ENCODE results near the gene SYTL2.

Gene SYTL2

GRCh38 chr11:85800595-85801342 is 10.2 kb downstream of the SYTL2 start:
- Histone ChIP-seq H3K79me2 (ENCODE audit: insufficient read depth, low read length) (no peaks in the 10 kb centered on the region), H3K4me2 (ENCODE audit: low read length) (no peak overlapping the region), H4K20me1 (ENCODE audit: insufficient read depth, low read length) (no peaks in the 10 kb centered on the region), H3K27ac (ENCODE audit: low read depth, low read length, poor library complexity, severe bottlenecking) (no peak overlapping the region), H3K36me3 (ENCODE audit: insufficient read depth, low read length) (no peaks in the 10 kb centered on the region), H3K9ac (ENCODE audit: low read length) (no peak overlapping the region), H3K9me3 (ENCODE audit: low read length) (no peaks in the 10 kb centered on the region), H3K4me3 (ENCODE audit: low read depth, low read length, poor library complexity, severe bottlenecking) (no peak overlapping the region), H2AFZ (ENCODE audit: low read length) (no peak overlapping the region), H3F3A (ENCODE audit: insufficient read depth, low read length) (no peaks in the 10 kb centered on the region), H3K4me1 (ENCODE audit: insufficient read depth, low read length, severe bottlenecking) (no peaks in the 10 kb centered on the region), H3K27me3 (ENCODE audit: insufficient read depth, low read length) (no peaks in the 10 kb centered on the region), H3K9me2 (ENCODE audit: low read depth, low read length) (no peaks in the 10 kb centered on the region)
- no peak for TF ChIP-seq EZH2 (IDR thresholded peaks at IDR 0.05; ENCODE audit: borderline replicate concordance, low read length)
- no peak for TF ChIP-seq CTCF (IDR thresholded peaks at IDR 0.05; ENCODE audit: low read length)

DNA sequence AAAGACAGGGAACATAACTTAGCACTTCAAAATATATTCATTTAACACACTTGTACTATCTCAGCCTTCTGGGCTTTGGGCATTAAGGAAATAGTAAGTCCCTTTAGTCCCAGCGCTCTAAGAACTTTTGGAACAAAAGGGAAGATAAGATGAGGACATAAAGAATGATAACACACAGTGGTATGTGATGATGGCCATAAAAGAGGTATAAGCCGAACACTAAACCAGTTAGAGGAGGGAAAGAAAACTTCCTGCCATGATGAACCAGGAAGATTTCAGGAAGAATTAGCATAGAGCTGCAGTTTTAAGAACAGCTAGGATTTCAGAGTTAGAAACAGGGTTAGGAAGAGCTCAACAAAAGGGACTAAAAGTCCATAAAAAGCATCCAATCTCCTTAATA is 11.8 kb downstream of the SYTL2 start:
- Histone ChIP-seq H3K4me3 (ENCODE audit: low read depth, low read length, poor library complexity, severe bottlenecking) (no peak overlapping the region), H3K9ac (ENCODE audit: low read length) (no peak overlapping the region), H3K4me2 (ENCODE audit: low read length) (no peak overlapping the region), H3K27ac (ENCODE audit: low read depth, low read length, poor library complexity, severe bottlenecking) (no peak overlapping the region), H3K4me1 (ENCODE audit: insufficient read depth, low read length, severe bottlenecking) (no peaks in the 10 kb centered on the region), H2AFZ (ENCODE audit: low read length) (no peak overlapping the region), H3K79me2 (ENCODE audit: insufficient read depth, low read length) (no peaks in the 10 kb centered on the region), H3K9me2 (ENCODE audit: low read depth, low read length) (no peaks in the 10 kb centered on the region), H3K9me3 (ENCODE audit: low read length) (no peaks in the 10 kb centered on the region), H3F3A (ENCODE audit: insufficient read depth, low read length) (no peaks in the 10 kb centered on the region), H4K20me1 (ENCODE audit: insufficient read depth, low read length) (no peaks in the 10 kb centered on the region), H3K36me3 (ENCODE audit: insufficient read depth, low read length) (no peaks in the 10 kb centered on the region), H3K27me3 (ENCODE audit: insufficient read depth, low read length) (no peaks in the 10 kb centered on the region)
- TF ChIP-seq CTCF (IDR thresholded peaks at IDR 0.05; ENCODE audit: low read length) (no peak), EZH2 (IDR thresholded peaks at IDR 0.05; ENCODE audit: borderline replicate concordance, low read length) (no peak)

GRCh38 chr11:85798361-85798760 is 12.6 kb downstream of the SYTL2 start:
- no peaks in the 10 kb centered on the region for H3K79me2 ChIP-seq (ENCODE audit: insufficient read depth, low read length)
- H3K36me3 ChIP-seq (ENCODE audit: insufficient read depth, low read length) = no peaks in the 10 kb centered on the region
- H3K9ac ChIP-seq (ENCODE audit: low read length) = no peak overlapping the region
- H3K4me3 ChIP-seq (ENCODE audit: low read depth, low read length, poor library complexity, severe bottlenecking) = no peak overlapping the region
- no peak overlapping the region for H3K4me2 ChIP-seq (ENCODE audit: low read length)
- no peaks in the 10 kb centered on the region for H3K9me2 ChIP-seq (ENCODE audit: low read depth, low read length)
- H3K9me3 ChIP-seq (ENCODE audit: low read length) = no peaks in the 10 kb centered on the region
- H3K27ac ChIP-seq (ENCODE audit: low read depth, low read length, poor library complexity, severe bottlenecking) = no peak overlapping the region
- H3K27me3 ChIP-seq (ENCODE audit: insufficient read depth, low read length) = no peaks in the 10 kb centered on the region
- no peak for TF ChIP-seq EZH2 (IDR thresholded peaks at IDR 0.05; ENCODE audit: borderline replicate concordance, low read length)
- TF ChIP-seq CTCF (IDR thresholded peaks at IDR 0.05; ENCODE audit: low read length) = no peak
- no peaks in the 10 kb centered on the region for H4K20me1 ChIP-seq (ENCODE audit: insufficient read depth, low read length)
- H3F3A ChIP-seq (ENCODE audit: insufficient read depth, low read length) = no peaks in the 10 kb centered on the region
- no peaks in the 10 kb centered on the region for H3K4me1 ChIP-seq (ENCODE audit: insufficient read depth, low read length, severe bottlenecking)
- H2AFZ ChIP-seq (ENCODE audit: low read length) = no peak overlapping the region

All from OCI-LY1 (cell line).